Type B pancreatic cell (in vitro differentiated cells): ENCODE results near the gene UBR7. TPM values are rescaled to one million over a fixed set of nuclear protein-coding genes. Genes with fewer than 3 reads are reported as not detected.

Source experiments
- DNase-seq: peaks from one replicate; pipeline ENCODE4 v3.0.0; 2021; ENCODE audit warnings: mixed read lengths; ENCODE audit not compliant: unreplicated experiment; ENCODE audit errors: extremely low spot score
- H3K27ac Mint-ChIP-seq: 2 replicates; pipeline ENCODE4 v1.8.0; 2021; ENCODE audit warnings: mild to moderate bottlenecking, mixed read lengths
- H3K27me3 Mint-ChIP-seq: 2 replicates; pipeline ENCODE4 v1.8.0; 2021; ENCODE audit warnings: mixed read lengths
- H3K36me3 Mint-ChIP-seq: 2 replicates; pipeline ENCODE4 v1.8.0; 2021; ENCODE audit warnings: mixed read lengths
- H3K4me1 Mint-ChIP-seq: one replicate; pipeline ENCODE4 v1.8.0; 2021; ENCODE audit warnings: mixed read lengths; ENCODE audit not compliant: unreplicated experiment
- H3K4me3 Mint-ChIP-seq: 2 replicates; pipeline ENCODE4 v1.8.0; 2021; ENCODE audit warnings: mild to moderate bottlenecking, mixed read lengths
- H3K9me3 Mint-ChIP-seq: 2 replicates; pipeline ENCODE4 v1.8.0; 2021; ENCODE audit warnings: mixed read lengths
- CTCF ChIP-seq: fragments of 200-600 bp; sonication (generic); conservative IDR thresholded peaks from 2 replicates; pipeline ENCODE4 v1.5.0; 2021; ENCODE audit warnings: antibody characterized with exemption, mild to moderate bottlenecking
- total RNA-seq: library from RNA; stranded (reverse); gene quantifications from 2 replicates; pipeline ENCODE4 v1.2.1, GENCODE V29; 2021; ENCODE audit warnings: low replicate concordance

The UBR7 gene
- total RNA-seq, 1 donor from 2014 or later: 21.7 TPM

GRCh38 chr14:93214598-93214997, 7.5 kb downstream of the UBR7 start:
- TF ChIP-seq CTCF: no peak
- Mint-ChIP-seq H3K9me3 (no peaks in the 10 kb centered on the region), H3K36me3 (peaks cover 7% of the 10 kb centered on the region), H3K4me1 (no peaks in the 10 kb centered on the region), H3K27me3 (no peaks in the 10 kb centered on the region), H3K27ac (no peak overlapping the region), H3K4me3 (no peak overlapping the region)
- no peak for DNase-seq

GRCh38 chr14:93219103-93219726, 12.2 kb downstream of the UBR7 start:
- H3K36me3 Mint-ChIP-seq: peaks cover 18% of the 10 kb centered on the region
- no peak overlapping the region for H3K4me3 Mint-ChIP-seq
- no peaks in the 10 kb centered on the region for H3K9me3 Mint-ChIP-seq
- no peak overlapping the region for H3K27ac Mint-ChIP-seq
- no peaks in the 10 kb centered on the region for H3K4me1 Mint-ChIP-seq
- no peak for DNase-seq
- TF ChIP-seq CTCF: peak; percentile 72
- no peaks in the 10 kb centered on the region for H3K27me3 Mint-ChIP-seq

- no peak for TF ChIP-seq CTCF
- Mint-ChIP-seq H3K9me3 (no peaks in the 10 kb centered on the region), H3K27me3 (no peaks in the 10 kb centered on the region), H3K4me1 (no peaks in the 10 kb centered on the region), H3K4me3 (no peak overlapping the region), H3K36me3 (peaks cover 18% of the 10 kb centered on the region), H3K27ac (no peak overlapping the region)
- no peak for DNase-seq
These were observed 13.5 kb downstream of the UBR7 start for GRCh38 chr14:93220509-93220908.

GRCh38 chr14:93223565-93223964, 16.5 kb downstream of the UBR7 start:
- TF ChIP-seq CTCF: no peak
- DNase-seq: no peak
- Mint-ChIP-seq H3K36me3 (peaks cover 32% of the 10 kb centered on the region), H3K27ac (no peak overlapping the region), H3K4me1 (no peaks in the 10 kb centered on the region), H3K27me3 (no peaks in the 10 kb centered on the region), H3K9me3 (no peaks in the 10 kb centered on the region), H3K4me3 (no peak overlapping the region)

DNA sequence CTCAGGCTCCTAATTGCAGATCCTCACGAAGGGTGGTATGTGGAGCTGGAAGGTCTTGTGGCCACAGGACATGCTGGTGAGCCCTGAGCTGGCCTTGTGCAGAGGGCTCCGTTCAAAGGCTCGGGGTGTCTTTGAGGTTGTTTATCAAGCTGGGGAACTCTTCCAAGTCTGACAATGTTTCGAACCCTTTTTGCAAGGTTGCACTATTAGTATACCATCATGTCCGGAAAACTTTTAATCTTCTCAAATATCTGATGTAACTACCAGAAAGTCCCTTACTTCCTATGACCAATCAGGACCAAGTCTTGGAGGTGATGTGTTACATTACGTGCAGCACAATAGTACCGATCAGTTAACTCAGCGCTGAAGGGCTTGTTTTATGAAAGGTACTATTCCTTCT, 21.5 kb downstream of the UBR7 start:
- H3K27ac Mint-ChIP-seq: no peak overlapping the region
- H3K4me1 Mint-ChIP-seq: no peaks in the 10 kb centered on the region
- H3K27me3 Mint-ChIP-seq: no peaks in the 10 kb centered on the region
- DNase-seq: no peak
- H3K36me3 Mint-ChIP-seq: peaks cover 21% of the 10 kb centered on the region
- H3K4me3 Mint-ChIP-seq: no peak overlapping the region
- no peak for TF ChIP-seq CTCF
- H3K9me3 Mint-ChIP-seq: no peaks in the 10 kb centered on the region

DNA sequence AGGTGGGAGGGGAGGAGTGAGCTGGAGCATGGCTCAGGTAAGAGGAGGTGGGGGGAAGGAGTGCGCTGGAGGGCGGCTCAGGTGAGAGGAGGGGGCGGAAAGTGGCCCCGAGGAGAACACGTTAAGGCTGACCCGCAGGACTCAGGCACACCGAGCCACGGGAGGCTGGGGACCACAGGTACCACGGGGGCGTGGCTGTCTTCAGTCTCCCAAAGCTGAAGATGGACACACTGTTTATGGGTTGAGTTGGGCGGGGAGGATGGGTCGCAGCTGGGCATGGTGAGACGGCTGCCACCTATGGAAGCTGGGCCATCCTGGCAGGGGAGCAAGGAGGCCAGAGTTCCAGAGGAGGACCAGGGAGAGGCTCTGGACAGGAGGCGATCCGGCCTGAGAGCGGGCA, 23.5 kb downstream of the UBR7 start:
- Mint-ChIP-seq H3K36me3 (peaks cover 17% of the 10 kb centered on the region), H3K27ac (no peak overlapping the region), H3K4me1 (no peaks in the 10 kb centered on the region), H3K4me3 (no peak overlapping the region), H3K9me3 (no peaks in the 10 kb centered on the region), H3K27me3 (no peaks in the 10 kb centered on the region)
- no peak for TF ChIP-seq CTCF
- no peak for DNase-seq
